Measurements from ENCODE around the gene KIFC3.

KIFC3 gene

DNA sequence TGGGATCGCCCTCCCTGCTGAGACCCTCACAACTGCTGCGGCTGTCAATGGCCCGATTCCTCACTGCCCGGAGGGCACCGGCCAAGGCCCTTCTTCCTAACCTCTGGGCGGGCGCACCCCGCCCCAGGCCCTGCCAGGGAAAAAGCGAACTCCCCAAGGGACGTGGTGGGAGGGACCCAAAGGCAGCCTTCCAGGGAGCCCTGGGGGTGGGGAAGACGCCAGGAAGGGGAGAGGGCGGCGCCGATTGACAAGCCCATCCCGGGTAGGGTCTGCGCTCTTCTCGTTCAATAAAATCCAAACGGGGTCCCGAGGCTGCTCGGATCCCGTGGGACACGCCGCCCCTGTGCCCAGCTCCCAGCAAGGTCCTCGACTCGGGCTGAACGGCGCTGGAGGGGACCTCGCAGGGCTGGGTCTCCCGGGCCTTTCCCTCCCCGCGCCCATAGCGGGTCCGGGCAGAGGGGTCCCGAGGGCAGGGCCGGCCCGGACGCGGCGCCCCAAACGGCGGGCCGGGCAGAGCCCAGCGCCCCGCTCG, 416 bp downstream of the KIFC3 start:
- DNase-seq (ENCODE audit: low read depth), result no peak
- H3K4me3 ChIP-seq (ENCODE audit: low read depth, low read length), result no peak overlapping the region; the same call in 1 of the 2 replicates
- TF ChIP-seq, protein P1, sequence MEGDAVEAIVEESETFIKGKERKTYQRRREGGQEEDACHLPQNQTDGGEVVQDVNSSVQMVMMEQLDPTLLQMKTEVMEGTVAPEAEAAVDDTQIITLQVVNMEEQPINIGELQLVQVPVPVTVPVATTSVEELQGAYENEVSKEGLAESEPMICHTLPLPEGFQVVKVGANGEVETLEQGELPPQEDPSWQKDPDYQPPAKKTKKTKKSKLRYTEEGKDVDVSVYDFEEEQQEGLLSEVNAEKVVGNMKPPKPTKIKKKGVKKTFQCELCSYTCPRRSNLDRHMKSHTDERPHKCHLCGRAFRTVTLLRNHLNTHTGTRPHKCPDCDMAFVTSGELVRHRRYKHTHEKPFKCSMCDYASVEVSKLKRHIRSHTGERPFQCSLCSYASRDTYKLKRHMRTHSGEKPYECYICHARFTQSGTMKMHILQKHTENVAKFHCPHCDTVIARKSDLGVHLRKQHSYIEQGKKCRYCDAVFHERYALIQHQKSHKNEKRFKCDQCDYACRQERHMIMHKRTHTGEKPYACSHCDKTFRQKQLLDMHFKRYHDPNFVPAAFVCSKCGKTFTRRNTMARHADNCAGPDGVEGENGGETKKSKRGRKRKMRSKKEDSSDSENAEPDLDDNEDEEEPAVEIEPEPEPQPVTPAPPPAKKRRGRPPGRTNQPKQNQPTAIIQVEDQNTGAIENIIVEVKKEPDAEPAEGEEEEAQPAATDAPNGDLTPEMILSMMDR (IDR thresholded peaks at IDR 0.05; ENCODE audit: low read depth, low read length, missing control alignments), result no peak

DNA sequence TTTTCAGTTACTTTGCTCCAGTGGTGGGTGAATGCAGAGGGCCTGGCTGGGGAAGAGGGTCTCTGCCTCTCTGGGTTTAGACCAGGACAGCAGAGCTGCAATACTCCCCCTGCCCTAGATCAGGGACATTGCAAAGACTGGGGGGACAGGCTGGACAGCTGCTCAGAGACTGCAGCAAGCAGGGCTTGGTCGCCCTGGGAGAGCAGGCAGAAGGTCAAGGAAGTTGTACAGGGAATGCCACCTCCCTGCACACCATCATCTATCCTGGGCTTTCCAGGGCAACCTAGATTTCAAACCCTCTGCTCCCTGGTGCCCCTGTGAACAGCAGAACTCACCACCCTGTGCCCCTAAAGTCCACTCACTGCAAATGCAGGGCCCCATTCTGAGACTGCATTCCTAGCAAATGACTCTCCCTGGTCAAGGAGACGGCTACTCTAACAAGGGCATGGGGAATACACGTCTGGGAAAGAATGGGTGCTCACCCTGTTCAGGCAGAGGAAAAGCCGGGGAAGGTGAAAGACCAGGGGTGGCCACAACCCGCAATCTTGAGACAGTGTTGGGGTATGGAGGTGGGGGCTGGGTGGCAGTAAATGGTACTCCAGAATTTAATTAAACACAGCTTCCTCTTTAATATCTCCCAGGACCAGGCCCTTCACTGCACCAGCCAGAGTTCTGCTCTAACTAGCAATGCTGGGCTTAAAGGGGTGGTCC, 1.0 kb downstream of the KIFC3 start:
- TF ChIP-seq, protein P1 (IDR thresholded peaks at IDR 0.05; ENCODE audit: low read depth, low read length, missing control alignments), result no peak
- DNase-seq (ENCODE audit: low read depth), result no peak
- no peak overlapping the region for H3K4me3 ChIP-seq (ENCODE audit: low read depth, low read length)

DNA sequence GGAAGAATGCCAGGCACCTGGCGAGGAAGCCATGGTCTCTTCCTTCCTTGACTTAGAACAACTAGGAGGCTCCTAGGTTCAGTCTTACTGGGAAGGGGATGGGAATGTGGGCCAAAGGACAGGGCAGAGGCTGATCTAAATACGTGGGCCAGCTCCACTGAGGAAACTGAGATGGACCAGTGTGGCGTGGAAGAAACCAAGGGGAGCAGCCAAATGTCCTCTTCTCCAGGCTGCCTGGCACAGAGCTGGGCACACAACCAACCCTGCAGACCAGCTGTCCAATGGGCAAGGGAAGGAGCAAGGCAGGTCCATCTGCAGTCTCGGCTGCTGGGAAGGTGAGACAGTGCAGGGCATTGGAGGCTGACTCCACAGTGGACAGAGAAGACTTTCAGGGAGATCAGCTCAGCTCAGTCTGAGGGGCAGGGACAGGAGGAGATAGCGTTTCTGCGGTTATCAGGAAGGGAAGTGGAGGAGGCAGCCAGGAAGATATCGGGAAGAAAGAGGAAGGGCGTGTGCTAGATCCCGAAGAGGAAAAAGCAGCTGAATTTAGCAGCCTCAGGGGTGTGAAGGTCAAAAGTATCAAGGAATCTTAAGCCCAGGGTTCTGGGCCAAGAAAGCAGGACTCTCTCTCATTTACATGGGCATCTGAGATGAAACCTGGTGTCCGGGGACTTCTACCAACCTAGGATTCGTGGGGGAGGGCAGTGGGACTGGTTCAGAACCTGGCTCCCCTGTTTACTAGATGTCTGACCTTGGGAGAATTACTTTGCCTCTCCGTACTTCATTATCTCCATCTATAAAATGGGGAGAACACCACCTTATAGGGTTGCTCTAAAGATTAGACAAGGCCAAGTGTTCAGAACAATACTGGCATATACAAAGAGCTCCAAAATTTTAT, 1.8 kb downstream of the KIFC3 start:
- H3K4me3 ChIP-seq (ENCODE audit: low read depth, low read length), result no peak overlapping the region
- TF ChIP-seq, protein P1 (IDR thresholded peaks at IDR 0.05; ENCODE audit: low read depth, low read length, missing control alignments), result no peak
- no peak for DNase-seq (ENCODE audit: low read depth)

DNA sequence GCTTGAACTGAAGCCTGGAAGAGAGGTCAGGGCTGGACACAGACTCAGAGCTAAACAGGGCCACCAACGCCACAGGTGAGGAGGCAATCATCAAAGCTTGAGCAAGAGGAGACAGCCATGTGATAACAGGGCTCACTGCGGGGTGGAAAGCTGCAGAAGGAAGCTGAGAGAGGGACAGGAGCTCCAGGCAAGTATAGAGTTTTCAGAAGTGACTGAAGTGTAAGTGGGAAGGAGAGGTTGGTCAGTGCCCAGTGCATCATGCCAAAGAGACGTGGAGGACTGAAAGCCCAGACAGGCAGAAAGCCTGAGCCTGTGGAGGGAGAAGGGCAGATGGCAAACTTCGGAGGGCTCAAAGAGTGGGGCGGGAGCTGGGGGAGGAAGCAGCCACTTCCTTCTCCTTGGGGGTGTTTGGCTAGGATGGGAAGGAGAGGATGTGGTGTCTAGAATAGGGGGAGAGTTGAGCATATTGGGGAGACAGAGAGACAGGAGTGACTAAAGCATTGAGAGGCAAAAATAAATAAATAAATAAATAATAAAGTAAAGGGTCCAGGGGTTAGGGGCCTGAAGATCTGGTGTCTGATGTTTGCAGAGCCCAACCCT, 2.6 kb downstream of the KIFC3 start:
- TF ChIP-seq, protein P1 (IDR thresholded peaks at IDR 0.05; ENCODE audit: low read depth, low read length, missing control alignments), result no peak
- DNase-seq (ENCODE audit: low read depth), result no peak
- no peak overlapping the region for H3K4me3 ChIP-seq (ENCODE audit: low read depth, low read length)

DNA sequence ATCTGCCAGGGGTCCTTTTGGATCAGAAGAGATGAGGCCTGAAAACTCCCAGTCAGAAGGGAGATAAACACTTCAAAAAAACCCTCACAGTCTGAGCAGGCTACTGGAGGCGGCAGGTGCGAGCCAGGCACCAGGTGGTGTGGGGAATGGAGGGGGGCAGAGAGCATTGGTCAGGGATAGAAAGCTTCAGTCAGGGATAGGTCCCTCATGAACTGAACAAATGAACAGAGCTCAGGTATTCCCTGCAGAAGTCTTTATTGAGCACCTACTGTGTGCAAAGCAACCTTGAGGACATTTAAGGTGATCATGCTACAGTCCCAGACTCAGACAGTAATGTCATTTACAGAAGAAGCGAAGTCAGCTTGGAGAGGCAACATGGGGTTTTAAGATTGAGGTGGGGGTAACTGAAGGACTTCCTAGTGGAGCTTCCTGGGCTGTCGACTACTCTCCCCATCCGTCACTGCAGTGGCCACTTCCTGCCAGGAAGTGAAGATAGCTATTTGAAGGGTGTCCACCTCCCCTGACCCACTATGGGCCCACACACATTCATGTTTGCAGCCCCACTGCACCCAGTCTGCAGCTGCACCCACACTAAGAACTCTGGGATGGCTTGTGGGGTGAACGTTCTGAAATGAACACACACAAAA, 3.2 kb downstream of the KIFC3 start:
- TF ChIP-seq, protein P1 (IDR thresholded peaks at IDR 0.05; ENCODE audit: low read depth, low read length, missing control alignments), result no peak
- DNase-seq (ENCODE audit: low read depth), result no peak
- no peak overlapping the region for H3K4me3 ChIP-seq (ENCODE audit: low read depth, low read length)

DNA sequence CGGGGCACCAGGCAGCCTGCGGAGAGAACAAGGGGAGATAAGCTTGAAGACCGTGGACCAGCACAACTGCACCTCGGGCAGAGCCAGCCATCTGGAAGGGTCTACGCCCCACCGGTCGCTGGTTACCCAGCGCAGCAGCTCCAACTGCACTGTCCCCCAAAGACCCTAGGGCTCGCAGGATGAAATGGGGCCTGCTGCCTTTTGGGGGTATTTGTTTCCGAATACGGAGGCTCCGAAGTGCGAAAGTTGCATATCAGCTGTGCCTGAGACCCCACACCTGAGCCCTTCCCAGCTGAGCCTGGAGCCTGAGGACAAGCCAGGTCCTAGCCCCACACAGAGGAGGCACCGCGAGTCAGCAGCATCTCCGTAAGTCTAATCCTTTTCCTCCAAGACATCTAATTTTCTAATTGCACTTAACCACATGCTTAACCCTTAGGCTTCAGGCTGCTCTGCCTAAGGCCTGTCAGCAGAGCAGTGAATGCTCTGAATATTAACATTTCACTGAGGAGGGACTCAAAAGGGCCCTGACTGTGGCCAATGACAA, 4.0 kb downstream of the KIFC3 start:
- TF ChIP-seq, protein P1 (IDR thresholded peaks at IDR 0.05; ENCODE audit: low read depth, low read length, missing control alignments), result no peak
- DNase-seq (ENCODE audit: low read depth), result no peak
- no peak overlapping the region for H3K4me3 ChIP-seq (ENCODE audit: low read depth, low read length)

Data from GM12864 (cell line).